Suprapubic skin (tissue), 4 donors: ENCODE measurements around the gene PATL1. TPM values are rescaled to one million over a fixed set of nuclear protein-coding genes. Genes with fewer than 3 reads are reported as not detected.
"Not testable (repeated sequence)": the region's sequence is repeated elsewhere in the genome, so short reads cannot be mapped to it uniquely, and the experiment has no call there.

Experiments
- DNase-seq, 2 donors: peaks; one replicate each; pipeline ENCODE4 v3.0.0-alpha.2; 2019; ENCODE audit warnings: low spot score in 2 of 2
- H3K27ac ChIP-seq: fragments of 200-600 bp; sonication (generic); one replicate; pipeline ENCODE4 v1.5.1; 2019
- H3K27me3 ChIP-seq: fragments of 200-600 bp; sonication (generic); one replicate; pipeline ENCODE4 v1.5.1; 2019
- H3K36me3 ChIP-seq: fragments of 200-600 bp; sonication (generic); one replicate; pipeline ENCODE4 v1.5.1; 2019
- H3K4me1 ChIP-seq: fragments of 200-600 bp; sonication (generic); one replicate; pipeline ENCODE4 v1.5.1; 2019
- H3K4me3 ChIP-seq: fragments of 200-600 bp; sonication (generic); one replicate; pipeline ENCODE4 v1.5.1; 2019; ENCODE audit warnings: mild to moderate bottlenecking
- H3K9me3 ChIP-seq: fragments of 200-600 bp; sonication (generic); one replicate; pipeline ENCODE4 v1.5.1; 2019
- CTCF ChIP-seq, 2 donors: fragments of 200-600 bp in 1 of 2; fragments of 450-650 bp in 1 of 2; sonication (generic) in 1 of 2; IDR thresholded peaks; one replicate each; pipeline ENCODE4 v1.5.1; 2016 to 2019; ENCODE audit warnings: antibody characterized with exemption in 2 of 2, mild to moderate bottlenecking in 1 of 2, moderate library complexity in 1 of 2
- EP300 ChIP-seq: sonication (generic); formaldehyde crosslinking; IDR thresholded peaks from one replicate; pipeline ENCODE4 v1.6.1; 2017; ENCODE audit warnings: antibody characterized with exemption
- POLR2A ChIP-seq, 2 donors: fragments of 450-650 bp; IDR thresholded peaks; one replicate each; pipeline ENCODE4 v1.6.1; 2017; ENCODE audit warnings: antibody characterized with exemption in 2 of 2, mild to moderate bottlenecking in 2 of 2, moderate library complexity in 2 of 2
- POLR2AphosphoS5 ChIP-seq, 3 donors: sonication (generic); formaldehyde crosslinking; IDR thresholded peaks; one replicate each; pipeline ENCODE4 v1.6.1; 2017; ENCODE audit warnings: antibody characterized with exemption in 3 of 3
- WGBS: methylation state at CpG from one replicate; pipeline ENCODE4 v1.1.5; 2018; 5-methylcytosine and 5-hydroxymethylcytosine counted together
- total RNA-seq, 4 donors: library from RNA; depleted of rRNA; stranded (reverse); fragments of >200 nt; gene quantifications; one replicate each; pipeline ENCODE4 v1.1.0, GENCODE V29; 2016

Gene PATL1
- total RNA-seq, 4 donors from 2014 or later, result 14.3 to 23.2 (median 19.2) TPM

DNA sequence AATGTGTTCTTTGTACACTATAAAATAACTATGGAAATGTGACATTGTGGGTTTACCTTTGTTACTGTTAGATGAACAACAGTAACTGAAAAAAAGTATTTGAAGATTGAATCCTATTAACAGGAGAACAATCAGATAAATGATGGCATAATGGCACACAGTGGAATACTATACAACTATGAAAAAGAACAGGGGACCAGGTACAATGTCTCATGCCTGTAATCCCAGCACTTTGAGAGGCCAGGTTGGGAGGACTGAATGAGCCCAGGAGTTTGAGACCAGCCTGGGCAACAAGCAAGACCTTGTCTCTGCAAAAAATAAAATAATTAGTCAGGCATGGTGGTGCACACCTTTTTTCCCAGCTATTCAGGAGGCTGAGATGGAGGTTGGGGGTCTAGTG is 38.8 kb downstream of the PATL1 start:
- H3K4me1 ChIP-seq, result no peaks in the 10 kb centered on the region
- DNase-seq, result no peak
- TF ChIP-seq POLR2A (IDR thresholded peaks at IDR 0.05), result no peak
- no peak for TF ChIP-seq EP300
- TF ChIP-seq POLR2AphosphoS5 (IDR thresholded peaks at IDR 0.05), result no peak
- no peak for TF ChIP-seq CTCF (IDR thresholded peaks at IDR 0.05)
- H3K36me3 ChIP-seq, result peaks cover 4% of the 10 kb centered on the region
- H3K27ac ChIP-seq, result no peak overlapping the region
- no peak overlapping the region for H3K4me3 ChIP-seq
- no peaks in the 10 kb centered on the region for H3K9me3 ChIP-seq
- H3K27me3 ChIP-seq, result no peaks in the 10 kb centered on the region

- WGBS, result 84% methylated on average over 4 of the region's 4 CpGs
- H3K36me3 ChIP-seq, DNase-seq, H3K27ac ChIP-seq, H3K4me1 ChIP-seq, H3K9me3 ChIP-seq, H3K4me3 ChIP-seq, H3K27me3 ChIP-seq: not testable (repeated sequence)
Observed at GRCh38 chr11:59626969-59627368, 41.9 kb downstream of the PATL1 start.

GRCh38 chr11:59625703-59626102 is 43.1 kb downstream of the PATL1 start:
- no peak overlapping the region for H3K4me3 ChIP-seq
- H3K27me3 ChIP-seq, result no peaks in the 10 kb centered on the region
- H3K4me1 ChIP-seq, result no peaks in the 10 kb centered on the region
- no peak overlapping the region for H3K27ac ChIP-seq
- H3K36me3 ChIP-seq, result no peaks in the 10 kb centered on the region
- 74% methylated on average over 3 of the region's 3 CpGs for WGBS
- DNase-seq, result no peak
- H3K9me3 ChIP-seq, result no peaks in the 10 kb centered on the region
- TF ChIP-seq POLR2AphosphoS5 (IDR thresholded peaks at IDR 0.05) (no peak), POLR2A (IDR thresholded peaks at IDR 0.05) (no peak), CTCF (IDR thresholded peaks at IDR 0.05) (no peak), EP300 (no peak)

DNA sequence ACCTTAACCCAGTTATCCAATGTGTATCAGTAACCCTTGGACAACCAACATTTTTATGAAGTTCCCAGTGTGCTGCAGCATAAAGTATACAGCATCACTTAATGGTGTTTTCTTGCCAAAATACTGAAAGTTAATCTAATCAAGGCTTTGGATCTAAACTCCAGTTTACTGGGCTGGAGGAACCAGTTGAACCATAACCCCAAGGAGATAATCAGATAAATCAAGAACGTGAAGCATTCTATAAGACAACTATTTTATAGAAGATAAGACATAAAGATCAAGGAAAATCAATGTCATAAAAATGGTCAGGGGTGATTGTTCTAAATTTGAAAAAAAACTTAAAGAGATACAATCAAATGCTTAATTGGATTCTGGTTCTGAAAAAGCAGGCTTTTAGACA is 51.0 kb downstream of the PATL1 start:
- no peaks in the 10 kb centered on the region for H3K36me3 ChIP-seq
- H3K9me3 ChIP-seq, result no peaks in the 10 kb centered on the region
- TF ChIP-seq EP300 (no peak), POLR2A (IDR thresholded peaks at IDR 0.05) (no peak), POLR2AphosphoS5 (IDR thresholded peaks at IDR 0.05) (no peak), CTCF (IDR thresholded peaks at IDR 0.05) (no peak)
- H3K4me1 ChIP-seq, result peaks cover 23% of the 10 kb centered on the region
- 39% methylated on average over 1 of the region's 1 CpG for WGBS
- no peak for DNase-seq
- no peak overlapping the region for H3K27ac ChIP-seq
- no peaks in the 10 kb centered on the region for H3K27me3 ChIP-seq
- H3K4me3 ChIP-seq, result no peak overlapping the region

- peak overlapping the region; percentile 89 for H3K27ac ChIP-seq
- no peaks in the 10 kb centered on the region for H3K36me3 ChIP-seq
- peak in 1 of 2 donors; percentile 99 for DNase-seq
- no peak for TF ChIP-seq POLR2AphosphoS5 (IDR thresholded peaks at IDR 0.05)
- peak in 1 of 2 donors; percentile 40 for TF ChIP-seq POLR2A (IDR thresholded peaks at IDR 0.05)
- no peak for TF ChIP-seq EP300
- TF ChIP-seq CTCF (IDR thresholded peaks at IDR 0.05), result no peak
- peaks cover 37% of the 10 kb centered on the region for H3K4me1 ChIP-seq
- no peaks in the 10 kb centered on the region for H3K27me3 ChIP-seq
- no peaks in the 10 kb centered on the region for H3K9me3 ChIP-seq
- 12% methylated on average over 18 of the region's 18 CpGs for WGBS
- H3K4me3 ChIP-seq, result peak overlapping the region; percentile 51
Observed at GRCh38 chr11:59616396-59616982, 52.3 kb downstream of the PATL1 start.
